ENCODE results near the gene SLC30A2.

Gene SLC30A2

DNA sequence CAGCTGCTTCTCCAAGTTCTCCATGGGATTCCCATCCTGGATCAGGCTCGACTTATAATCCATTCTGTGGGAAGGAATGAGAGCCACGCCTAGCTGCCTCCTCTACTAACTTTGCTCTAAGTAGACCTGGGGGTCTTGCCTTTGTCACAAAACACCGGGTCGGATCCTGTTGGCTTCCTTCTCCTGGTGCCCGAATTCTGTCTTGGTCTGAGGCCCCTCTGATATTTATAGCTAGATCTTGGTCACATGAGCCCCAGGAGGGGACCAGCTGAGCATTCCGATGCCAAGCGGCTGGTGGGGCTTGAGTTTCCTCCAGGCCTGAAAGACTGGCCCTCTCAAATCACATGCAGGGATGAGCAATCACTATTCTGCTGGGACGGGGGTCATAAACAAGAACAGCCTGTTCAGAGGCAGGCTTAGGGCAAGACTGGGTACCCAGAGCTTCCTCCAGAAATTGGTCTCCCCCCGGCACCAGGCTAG lies 21.6 kb upstream of the SLC30A2 start, which contains the start of gene TRIM63:
Gene TRIM63, minus strand, starts transcription at position 199 of the 480 bp plus-strand sequence. Its CDS starts 136 bp downstream, at position 63.
- DNase-seq, result peak; percentile 19

DNA sequence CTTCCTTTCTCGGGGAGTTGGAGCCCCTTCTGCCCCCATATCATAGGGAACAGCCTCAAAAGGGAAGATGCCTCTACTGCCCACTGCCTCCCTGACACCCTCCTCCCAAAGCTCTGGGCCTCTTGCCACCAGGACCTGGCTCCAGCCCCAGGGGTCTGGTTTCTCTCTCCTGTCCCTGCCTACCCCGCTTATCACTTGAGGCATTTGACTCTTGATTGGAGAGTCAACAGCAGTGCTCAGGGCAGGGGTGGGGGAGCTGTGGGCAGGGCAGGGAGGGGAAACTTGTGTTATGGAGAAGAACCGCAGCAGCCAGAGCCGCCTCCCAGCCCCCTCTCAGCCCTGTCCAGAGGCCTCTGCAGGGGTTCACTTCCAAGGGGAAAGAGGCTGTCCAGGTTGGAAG lies 20.9 kb upstream of the SLC30A2 start:
- DNase-seq, result no peak

DNA sequence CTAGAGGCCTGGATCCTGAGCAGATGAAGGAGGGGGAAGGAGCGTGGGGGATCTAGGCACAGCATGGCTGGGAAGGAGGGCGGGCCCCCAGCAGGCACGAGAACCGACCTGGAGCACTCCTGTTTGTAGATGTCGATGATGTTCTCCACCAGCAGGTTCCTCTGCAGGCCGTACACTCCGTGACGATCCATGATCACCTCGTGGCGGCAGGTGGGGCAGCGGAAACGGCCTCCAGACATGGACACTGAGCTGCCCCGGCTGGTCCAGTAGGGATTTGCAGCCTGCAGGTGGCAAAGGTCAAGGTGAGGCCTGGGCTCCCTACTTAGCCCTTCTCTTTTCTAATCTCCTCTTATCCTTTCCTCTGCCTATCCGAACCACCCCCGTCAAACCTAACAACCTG lies 20.2 kb upstream of the SLC30A2 start:
- DNase-seq, result no peak

DNA sequence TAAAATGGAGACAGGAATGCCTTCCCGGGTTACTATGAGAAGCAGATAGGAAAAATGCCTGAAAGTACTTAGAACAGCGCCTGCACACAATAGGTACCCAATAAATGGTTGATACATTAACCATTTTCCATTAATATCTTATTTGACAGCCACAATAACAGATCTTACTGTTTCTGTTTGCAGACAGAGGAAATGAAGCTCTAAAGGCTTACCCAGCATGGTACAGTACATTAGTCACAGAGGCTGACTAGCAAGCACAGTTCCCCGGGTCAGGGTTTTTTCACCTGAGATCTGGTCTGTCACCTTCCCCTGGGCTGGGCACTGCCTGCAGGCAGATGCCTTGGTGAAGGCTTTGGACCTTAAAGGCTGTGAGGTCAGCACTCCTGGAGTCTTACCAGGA lies 18.6 kb upstream of the SLC30A2 start:
- no peak for DNase-seq

DNA sequence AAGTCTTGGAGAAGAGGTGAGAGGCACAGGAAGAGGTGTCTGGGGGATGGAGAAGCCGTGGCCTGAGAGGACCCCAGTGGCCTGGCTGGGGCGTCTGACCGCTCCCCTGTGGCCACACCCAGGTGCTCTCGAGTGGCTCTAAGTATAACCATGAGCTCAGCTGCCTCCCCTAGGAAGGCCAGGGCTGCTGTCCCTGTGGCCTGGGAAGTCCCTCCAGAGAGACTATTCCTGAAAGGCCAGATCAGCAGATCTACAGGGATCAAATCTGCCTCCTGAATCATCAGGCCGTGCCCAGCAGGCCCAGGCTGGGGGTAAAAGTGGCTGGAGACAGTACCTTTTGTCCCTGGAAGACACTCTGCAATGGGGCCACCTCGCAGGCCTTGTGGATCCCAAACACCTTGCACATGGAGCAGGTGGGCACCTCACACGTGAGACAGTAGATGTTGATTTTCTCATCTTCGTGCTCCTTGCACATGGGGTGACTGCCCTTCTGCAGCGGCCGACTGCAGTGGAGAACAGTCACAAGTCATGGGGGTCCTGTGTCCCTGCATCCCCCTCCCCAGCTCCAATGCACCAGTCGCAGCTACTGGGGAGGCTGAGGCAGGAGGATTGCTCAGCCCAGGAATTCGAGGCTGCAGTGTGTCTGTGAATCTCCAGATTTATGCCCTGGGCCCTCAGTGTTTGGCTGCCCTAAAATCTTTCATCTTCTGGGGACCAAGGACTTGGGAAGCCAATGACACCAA lies 15.1 kb upstream of the SLC30A2 start:
- no peak for DNase-seq

DNA sequence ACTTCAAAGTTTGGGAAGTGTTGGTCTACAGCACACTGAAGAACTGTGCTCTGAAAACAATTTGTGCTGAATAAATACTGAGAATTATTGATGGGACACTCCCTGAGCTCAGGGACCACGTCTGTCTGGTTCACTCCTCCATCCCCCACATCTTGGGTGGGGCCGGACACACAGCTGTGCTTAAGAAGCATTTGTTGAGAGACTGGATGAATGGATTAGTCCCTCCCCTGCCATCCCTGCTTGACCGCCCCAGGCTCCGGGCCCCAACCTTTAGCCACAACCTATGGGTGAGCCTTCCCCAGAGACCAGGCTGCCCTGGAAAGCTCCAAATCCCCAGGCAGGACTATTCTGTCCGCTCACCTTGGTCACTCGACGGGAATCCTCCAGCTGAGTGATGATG lies 14.0 kb upstream of the SLC30A2 start:
- no peak for DNase-seq

DNA sequence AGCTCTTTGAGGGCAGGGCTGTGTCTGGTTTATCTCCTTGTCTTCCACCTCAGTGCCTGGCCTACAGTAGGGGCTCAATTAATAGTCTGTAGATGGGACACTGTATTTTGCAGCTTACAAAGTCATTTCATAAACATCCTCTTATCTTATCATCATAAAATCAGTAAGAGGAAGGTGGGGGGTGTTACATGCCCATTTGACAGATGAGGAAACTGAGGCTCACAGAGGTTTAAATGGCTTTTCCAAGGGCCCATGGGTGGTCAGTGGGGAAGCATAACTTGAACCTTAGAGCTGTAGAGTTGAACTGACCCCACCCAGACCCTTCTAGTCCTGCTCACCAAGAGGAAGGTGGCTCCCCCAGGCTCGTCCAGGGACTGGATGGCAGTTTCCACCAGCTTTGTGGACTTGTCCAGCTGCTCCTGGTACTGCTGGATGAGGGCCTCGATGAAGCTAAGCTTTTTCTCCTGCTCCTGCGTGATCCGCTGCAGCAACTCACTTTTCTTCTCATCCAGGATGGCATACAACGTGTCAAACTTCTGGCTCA lies 12.2 kb upstream of the SLC30A2 start:
- no peak for DNase-seq

DNA sequence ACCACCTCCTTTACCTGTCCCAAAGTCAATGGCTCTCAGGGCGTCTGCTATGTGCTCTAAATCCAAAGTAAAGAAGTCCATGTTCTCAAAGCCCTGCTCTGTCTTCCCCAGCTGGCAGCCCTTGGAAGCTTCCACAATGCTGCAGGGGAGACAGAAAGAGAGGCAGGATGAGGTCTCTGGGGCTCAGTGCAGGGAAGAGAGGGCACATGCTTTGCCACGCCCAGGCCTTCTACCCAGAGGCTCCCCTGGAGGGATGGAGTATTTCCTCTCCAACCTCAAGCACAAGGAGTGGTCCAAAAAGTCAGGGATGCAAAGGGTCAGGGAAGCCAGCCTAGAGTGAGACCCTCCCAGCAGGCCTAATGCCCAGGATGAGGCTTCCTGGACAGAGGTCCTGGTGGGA lies 11.3 kb upstream of the SLC30A2 start:
- no peak for DNase-seq

DNA sequence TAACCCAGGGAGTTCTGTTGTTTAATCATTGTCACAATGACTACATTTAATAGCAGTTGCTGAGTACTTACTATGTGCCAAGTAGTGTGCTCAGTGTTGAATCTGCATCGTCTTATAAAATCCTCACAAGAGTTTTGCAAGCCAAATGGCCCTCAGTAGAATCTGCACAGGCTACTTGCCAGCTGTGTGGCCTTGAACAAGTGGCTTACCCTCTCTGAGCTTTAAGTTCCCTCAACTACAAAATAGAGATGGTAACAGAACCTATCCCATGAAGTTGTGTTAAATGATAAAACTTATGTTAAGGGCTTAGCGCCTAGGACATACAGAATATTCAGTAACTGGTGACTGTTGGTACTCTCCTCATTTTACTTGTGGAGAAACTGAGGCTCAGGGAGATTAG lies 9.1 kb upstream of the SLC30A2 start:
- DNase-seq, result no peak

DNA sequence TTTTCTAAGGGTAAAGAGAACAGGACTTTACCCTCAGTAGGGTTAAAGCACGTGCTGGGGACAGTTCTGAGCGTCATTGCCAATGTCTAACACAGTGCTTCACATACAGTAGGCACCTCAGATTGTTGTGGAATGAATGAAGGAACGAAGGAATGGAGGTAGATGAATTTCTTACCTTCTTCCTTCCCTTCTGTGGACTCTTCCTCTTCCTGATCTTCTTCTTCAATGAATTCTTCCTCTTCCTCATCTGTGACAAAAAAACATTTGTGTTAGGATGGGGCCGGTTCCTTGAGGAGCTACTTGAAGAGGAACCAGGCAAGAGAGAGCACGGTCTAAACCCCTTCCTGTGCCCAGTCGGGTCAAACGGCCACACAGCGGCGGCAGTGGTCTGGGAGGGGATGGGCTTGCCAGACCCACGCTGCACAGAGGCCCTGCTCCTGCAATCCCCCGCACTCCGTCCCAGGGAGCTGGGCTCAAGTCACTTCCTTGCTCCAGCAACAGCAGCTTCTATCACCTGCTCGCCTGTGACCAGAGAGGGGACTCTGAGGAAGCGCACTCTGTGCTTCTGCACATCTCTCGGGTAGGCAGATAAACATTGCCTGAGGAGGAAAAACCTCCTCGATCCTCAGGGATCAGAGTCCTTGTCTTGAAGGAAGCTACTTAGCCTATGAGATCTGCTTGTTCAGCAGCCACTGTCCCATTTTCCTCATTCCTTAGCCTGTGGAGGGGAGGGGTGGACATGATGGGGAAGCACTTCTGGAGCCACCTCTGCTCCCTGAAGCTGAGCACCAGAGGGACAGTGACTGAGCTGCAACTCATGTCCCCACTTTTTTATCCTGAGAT lies 8.0 kb upstream of the SLC30A2 start:
- DNase-seq, result peak; percentile 45

DNA sequence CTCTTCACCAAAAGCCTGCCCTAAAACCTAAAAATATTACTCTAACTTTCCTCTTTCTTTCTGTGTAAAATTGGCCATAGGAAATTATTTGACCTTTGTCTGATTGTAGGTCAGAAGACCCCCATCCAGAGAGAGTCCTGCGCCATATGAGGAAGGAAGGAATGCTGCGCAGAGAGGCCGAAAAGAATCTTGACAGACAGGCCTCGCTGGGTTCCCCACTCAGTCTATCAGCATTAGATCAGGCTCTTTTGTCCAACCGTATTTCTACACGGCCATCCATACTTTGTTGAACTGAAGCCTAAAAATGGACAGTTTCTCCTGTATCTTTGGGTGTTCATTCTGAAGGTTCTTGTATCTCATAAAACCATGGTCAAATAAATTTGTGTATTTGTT lies 4.3 kb upstream of the SLC30A2 start:
- DNase-seq, result no peak

DNA sequence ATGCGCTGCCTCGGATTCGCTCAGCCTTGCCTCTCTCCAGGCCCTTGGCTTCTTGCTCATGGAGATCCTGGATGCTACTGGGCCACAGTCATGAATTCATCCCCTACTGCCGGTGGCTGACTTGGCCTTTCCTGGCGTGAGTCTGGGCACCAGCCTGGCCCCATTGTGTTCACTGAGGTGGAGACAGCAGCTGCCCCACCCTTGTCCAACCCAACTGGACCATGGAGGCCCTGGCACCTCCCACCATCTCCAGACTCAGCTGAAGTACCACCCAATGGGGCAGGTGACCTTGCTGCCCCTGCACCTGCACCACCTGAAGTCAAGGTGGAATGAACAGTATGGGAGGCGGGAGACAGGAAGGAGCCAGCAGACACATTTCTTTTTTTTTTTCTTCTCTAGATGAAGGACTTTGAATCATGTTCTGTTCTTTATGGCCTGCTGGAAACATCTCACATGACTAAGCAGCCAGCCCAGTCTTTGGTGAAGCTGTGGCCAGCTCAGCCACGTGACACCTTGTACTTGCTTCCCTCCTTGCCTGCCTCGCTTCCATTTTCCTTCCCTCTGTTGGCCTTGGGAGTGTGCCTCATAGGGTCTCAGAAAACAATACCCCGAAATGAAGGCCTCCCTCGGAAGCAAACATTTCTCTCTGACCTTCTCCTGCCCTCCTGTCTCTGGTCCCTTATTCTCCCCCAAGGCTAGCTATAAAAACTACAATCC lies 3.8 kb upstream of the SLC30A2 start:
- DNase-seq, result no peak

DNA sequence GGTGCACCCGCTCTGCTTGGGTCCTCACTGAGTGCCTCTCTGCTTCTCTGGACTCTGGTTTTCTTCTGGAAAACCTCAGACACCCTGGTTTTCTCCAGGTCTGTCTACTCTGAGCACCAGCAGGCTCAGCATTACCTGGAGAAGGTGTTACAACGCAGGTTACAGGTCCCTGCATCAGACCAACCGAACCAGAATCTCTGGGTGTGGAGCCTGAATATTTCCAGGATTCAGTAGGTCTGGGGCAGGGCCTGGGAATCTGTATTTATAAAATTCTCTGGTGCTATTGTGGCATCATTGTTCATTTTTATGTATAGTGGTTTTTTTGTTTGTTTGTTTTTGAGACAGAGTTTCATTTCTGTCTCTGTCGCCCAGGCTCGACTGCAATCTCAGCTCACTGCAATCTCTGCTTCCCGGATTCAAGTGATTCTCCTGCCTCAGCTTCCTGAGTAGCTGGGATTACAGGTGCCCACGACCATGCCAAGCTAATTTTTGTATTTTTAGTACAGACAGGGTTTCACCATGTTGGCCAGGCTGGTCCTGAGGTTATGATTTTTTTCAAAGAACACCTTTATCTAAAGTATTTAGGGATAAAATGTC lies 1.5 kb upstream of the SLC30A2 start:
- DNase-seq, result peak; percentile 17

DNA sequence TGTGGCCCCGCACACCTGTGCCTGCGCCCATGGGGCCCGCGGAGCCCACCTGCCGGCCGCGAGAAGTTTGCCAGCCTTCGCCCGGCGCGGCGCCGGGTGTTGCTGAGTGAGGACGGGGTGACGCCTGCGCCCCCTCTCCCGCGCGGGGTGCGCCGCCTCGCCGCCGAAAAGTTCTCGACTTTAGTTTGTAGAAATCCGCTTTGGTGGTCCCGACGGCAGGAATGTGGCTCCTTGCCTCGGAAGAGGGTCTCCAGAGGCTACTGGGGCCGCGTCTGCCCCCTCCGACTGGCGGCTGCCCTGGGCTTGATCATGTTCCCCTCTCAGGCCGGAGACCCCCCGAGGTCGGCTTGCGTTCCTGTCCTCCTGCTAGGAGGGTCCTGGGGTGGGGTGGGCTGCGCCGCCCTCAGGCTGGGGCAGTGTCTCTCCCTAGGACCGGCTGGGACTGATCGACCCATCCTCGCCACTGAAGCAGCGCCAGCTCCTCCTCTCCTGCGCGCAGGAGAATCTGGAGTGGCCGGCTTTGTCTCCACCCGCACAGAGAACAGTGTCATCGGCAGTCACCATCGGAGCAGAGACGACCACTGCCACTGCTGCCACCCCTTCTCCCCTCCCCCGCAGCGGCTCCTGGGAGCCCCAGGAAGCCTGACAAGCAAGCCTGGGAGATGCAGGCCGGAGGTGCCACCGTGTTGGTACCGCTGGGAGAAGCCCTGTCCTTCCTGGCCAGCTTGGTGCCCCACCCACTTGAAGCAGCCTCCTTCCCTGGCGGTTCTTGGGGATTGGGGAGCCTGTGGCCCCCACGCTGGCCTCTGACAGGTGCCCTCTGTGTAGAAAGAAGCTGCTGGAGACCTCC lies 553 bp upstream of the SLC30A2 start:
- peak; percentile 54 for DNase-seq

DNA sequence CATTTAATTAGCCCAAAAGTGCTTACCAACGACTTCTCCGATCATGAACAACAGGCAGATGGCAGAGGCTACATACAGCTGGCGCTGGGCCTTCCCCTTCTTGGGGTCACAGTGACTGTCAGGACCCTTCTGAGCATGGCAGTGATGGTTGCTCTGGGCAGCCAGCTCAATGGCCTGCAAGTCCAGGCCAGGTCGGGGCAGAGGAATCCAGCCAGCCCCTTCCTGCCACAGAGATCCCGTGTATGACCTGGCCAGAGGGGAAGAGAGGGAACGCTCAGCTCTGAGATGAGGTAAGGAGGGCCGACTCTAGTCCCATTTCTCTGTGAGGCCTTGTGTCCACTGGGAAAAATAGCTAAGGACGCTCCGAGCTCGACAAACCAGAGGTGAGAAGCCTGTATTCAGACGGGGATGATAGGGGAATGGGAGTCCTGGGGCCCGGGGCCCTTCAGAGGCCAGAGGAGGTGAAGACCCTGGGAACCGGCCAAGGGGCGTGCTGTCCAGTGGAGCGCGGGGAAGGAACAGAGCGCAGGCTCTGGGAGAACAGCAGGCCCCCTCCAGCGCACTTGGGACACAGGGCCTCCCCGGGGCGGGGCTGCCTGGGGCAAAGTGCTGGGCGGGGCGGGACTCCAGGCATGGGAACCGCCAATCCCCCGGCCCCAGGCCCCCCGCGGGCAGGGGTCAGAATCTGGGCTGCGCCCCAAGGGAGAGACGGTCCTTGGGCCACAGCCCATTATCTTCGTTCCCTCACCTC lies 772 bp downstream of the SLC30A2 start:
- DNase-seq, result peak; percentile 21

DNA sequence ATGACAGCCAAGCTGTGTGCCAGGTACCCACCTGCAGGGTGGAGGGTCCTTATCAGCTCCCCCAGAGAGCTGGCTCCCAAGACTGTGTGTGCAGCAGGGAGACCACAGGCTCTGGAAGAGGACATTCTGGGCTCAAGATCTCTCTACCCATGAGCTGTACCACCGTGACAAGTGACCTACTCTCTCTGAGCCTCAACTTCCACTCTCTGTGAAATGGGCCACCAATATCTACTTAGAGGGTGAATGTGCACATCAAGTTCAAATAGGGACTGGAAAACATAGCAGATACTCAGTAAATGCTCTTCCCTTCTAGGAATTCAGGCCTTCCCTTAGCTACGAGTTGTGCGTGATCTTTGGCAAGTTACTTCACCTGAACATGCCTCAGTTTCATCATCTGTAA lies 1.5 kb downstream of the SLC30A2 start:
- no peak for DNase-seq

DNA sequence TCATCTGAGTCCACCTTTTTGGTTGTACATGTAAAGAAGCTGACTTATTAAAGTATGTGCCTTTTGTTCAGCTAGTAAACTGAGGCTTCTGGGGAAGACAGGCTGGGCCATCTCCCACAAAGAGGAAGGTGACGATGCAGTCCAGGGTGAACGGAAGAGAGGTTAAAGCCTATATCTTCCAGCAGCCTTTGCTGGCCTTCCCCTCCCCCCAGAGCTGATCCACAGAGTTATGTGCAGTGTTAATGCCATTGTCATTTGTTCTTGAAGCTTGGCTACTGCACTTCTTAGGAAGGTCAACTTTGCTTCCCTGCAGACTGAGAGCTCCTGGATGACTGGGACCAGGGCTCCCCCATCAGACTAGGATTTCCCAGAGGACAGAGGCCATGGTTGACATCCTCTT lies 2.2 kb downstream of the SLC30A2 start:
- no peak for DNase-seq

DNA sequence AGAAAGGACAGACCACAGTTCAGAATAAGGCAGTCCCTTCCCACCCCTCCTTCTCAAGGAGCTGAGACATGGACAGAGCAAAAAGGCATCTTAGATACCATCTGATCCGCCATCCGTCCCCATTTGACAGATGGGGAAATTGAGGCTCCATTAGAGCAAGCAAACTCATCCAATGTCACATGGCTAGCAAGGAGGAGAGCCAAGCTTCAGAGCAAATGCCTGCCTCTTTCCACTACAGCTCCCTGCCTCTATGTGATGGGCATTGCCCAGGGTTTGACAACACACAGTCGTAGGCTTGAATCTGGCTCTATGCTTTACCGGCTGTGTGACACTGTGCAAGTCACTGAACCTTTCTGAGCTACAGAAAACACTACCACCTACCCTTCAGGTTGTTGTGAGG lies 3.9 kb downstream of the SLC30A2 start:
- no peak for DNase-seq

DNA sequence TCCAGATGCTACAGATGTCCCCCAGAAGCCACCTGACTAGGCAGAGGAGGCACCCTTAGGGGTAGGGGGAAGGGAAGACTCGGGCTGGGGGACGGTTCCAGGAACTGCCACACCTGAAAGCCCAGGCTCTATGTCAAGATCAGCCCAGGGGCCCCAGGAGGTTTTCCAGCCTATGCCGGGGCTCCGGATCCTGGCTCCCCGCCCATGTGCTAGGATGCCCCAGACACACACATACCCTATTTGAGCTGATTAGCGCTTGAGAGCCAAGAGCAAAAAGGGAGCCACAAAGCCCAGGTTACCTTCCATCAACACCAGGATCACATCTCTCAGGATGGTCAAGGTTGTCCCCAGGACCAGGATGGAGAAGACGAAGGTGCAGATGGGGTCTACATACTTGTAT lies 4.5 kb downstream of the SLC30A2 start:
- DNase-seq, result no peak

DNA sequence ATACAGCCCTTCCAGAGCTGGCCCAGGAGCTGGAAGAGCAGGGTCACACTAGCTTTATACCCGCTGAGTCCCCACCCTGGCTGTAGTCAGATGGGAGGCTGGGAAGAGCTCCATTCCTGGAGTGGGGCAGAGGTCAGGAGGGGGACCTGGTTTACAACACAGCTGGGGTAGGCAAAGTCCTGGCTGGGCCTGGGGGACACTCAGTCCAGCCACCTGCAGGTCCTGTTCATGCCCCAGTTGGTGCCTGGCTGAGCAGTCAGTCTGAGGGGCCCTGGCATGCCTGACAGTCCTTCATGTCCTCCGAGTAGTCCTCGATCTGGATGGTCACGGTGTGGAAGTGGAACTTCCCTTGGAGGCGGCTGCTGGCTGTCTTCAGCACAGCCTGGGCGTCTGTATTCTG lies 7.0 kb downstream of the SLC30A2 start:
- DNase-seq, result no peak

DNA sequence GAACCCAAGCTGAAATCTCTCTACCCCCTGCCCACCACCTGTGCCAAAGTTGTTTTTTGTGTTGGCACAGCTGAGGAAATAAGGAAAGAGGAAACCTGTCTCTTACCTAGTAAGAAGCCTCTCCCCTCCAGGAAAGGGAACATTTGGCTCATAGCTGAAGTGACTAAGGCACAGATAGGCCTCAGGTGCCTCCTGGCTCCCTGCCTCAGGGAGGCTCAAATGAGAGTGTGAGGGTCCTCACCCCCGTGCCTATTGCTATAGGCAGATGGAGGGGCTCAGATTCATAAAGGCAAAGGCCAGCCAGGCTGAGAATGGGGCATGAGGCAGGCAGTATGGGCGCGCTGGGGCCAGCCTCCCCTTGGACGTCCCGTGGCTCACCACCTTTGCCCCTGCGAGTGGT lies 7.4 kb downstream of the SLC30A2 start:
- no peak for DNase-seq
